ENCODE results near the gene SLC22A1. TPM values are rescaled to one million over a fixed set of nuclear protein-coding genes. Genes with fewer than 3 reads are reported as not detected.

SLC22A1 gene
- total RNA-seq, 1 experiment from 2014 or later = 1.5 TPM

- BruUV-seq (replicated peaks) = no TSS peak
- H3K27me3 ChIP-seq (replicated peaks; ENCODE audit: control insufficient read depth, insufficient read depth, low read length) = no peaks in the 10 kb centered on the region
- intact Hi-C loops (cut with micrococcal nuclease; ENCODE audit: unreplicated experiment) = no loop called here
- peaks cover 11% of the 10 kb centered on the region for H3K9me3 Mint-ChIP-seq (ENCODE audit: unreplicated experiment)
- no peaks in the 10 kb centered on the region for H3K36me3 ChIP-seq (ENCODE audit: control insufficient read depth, insufficient read depth, low read length)
- H3K27me3 Mint-ChIP-seq (ENCODE audit: insufficient read depth, unreplicated experiment) = no peaks in the 10 kb centered on the region
- peaks cover 3% of the 10 kb centered on the region for H3K4me1 ChIP-seq
- H3K4me3 Mint-ChIP-seq (ENCODE audit: unreplicated experiment) = no peak overlapping the region
- no peak overlapping the region for H3K27ac Mint-ChIP-seq (ENCODE audit: unreplicated experiment)
- POLR2A ChIA-PET = no interaction called here
- H3K36me3 Mint-ChIP-seq (ENCODE audit: insufficient read depth, unreplicated experiment) = no peaks in the 10 kb centered on the region
- DNase-seq = no peak
- CTCF ChIA-PET = no interaction called here
- H3K4me3 ChIP-seq (ENCODE audit: low read depth, low read length) = no peak overlapping the region
- TF ChIP-seq CTCF (IDR thresholded peaks at IDR 0.05; ENCODE audit: insufficient read depth in 1 of 2, low read depth in 1 of 2, low read length in 1 of 2, severe bottlenecking in 1 of 2, unreplicated experiment in 1 of 2) = no peak
- peaks cover 8% of the 10 kb centered on the region; the same call in 1 of the 2 replicates for H3K9me3 ChIP-seq
- H3K4me1 Mint-ChIP-seq (ENCODE audit: low read depth, unreplicated experiment) = peaks cover 23% of the 10 kb centered on the region
Measured at GRCh38 chr6:160203522-160203921, 81.9 kb downstream of the SLC22A1 start.

- Mint-ChIP-seq H3K9me3 (ENCODE audit: unreplicated experiment) (peaks cover 12% of the 10 kb centered on the region), H3K4me3 (ENCODE audit: unreplicated experiment) (no peak overlapping the region), H3K27ac (ENCODE audit: unreplicated experiment) (no peak overlapping the region), H3K4me1 (ENCODE audit: low read depth, unreplicated experiment) (peaks cover 19% of the 10 kb centered on the region), H3K27me3 (ENCODE audit: insufficient read depth, unreplicated experiment) (no peaks in the 10 kb centered on the region), H3K36me3 (ENCODE audit: insufficient read depth, unreplicated experiment) (no peaks in the 10 kb centered on the region)
- H3K4me3 ChIP-seq (ENCODE audit: low read depth, low read length) = no peak overlapping the region
- intact Hi-C loops (cut with micrococcal nuclease; ENCODE audit: unreplicated experiment) = no loop called here
- H3K4me1 ChIP-seq = no peaks in the 10 kb centered on the region
- BruUV-seq (replicated peaks) = no TSS peak
- POLR2A ChIA-PET = no interaction called here
- TF ChIP-seq CTCF (IDR thresholded peaks at IDR 0.05; ENCODE audit: insufficient read depth in 1 of 2, low read depth in 1 of 2, low read length in 1 of 2, severe bottlenecking in 1 of 2, unreplicated experiment in 1 of 2) = no peak
- no peaks in the 10 kb centered on the region for H3K27me3 ChIP-seq (replicated peaks; ENCODE audit: control insufficient read depth, insufficient read depth, low read length)
- H3K9me3 ChIP-seq = peaks cover 8% of the 10 kb centered on the region; the same call in 1 of the 2 replicates
- H3K36me3 ChIP-seq (ENCODE audit: control insufficient read depth, insufficient read depth, low read length) = no peaks in the 10 kb centered on the region
- no peak for DNase-seq
- CTCF ChIA-PET = no interaction called here
Measured at GRCh38 chr6:160203953-160204352, 82.3 kb downstream of the SLC22A1 start.

- Mint-ChIP-seq H3K27ac (ENCODE audit: unreplicated experiment) (no peak overlapping the region), H3K27me3 (ENCODE audit: insufficient read depth, unreplicated experiment) (no peaks in the 10 kb centered on the region), H3K36me3 (ENCODE audit: insufficient read depth, unreplicated experiment) (no peaks in the 10 kb centered on the region), H3K4me1 (ENCODE audit: low read depth, unreplicated experiment) (peaks cover 13% of the 10 kb centered on the region), H3K4me3 (ENCODE audit: unreplicated experiment) (no peak overlapping the region), H3K9me3 (ENCODE audit: unreplicated experiment) (peaks cover 12% of the 10 kb centered on the region)
- CTCF ChIA-PET = no interaction called here
- TF ChIP-seq CTCF (IDR thresholded peaks at IDR 0.05; ENCODE audit: insufficient read depth in 1 of 2, low read depth in 1 of 2, low read length in 1 of 2, severe bottlenecking in 1 of 2, unreplicated experiment in 1 of 2) = no peak
- intact Hi-C loops (cut with micrococcal nuclease; ENCODE audit: unreplicated experiment) = no loop called here
- H3K9me3 ChIP-seq = peaks cover 8% of the 10 kb centered on the region; the same call in 1 of the 2 replicates
- no peak overlapping the region for H3K4me3 ChIP-seq (ENCODE audit: low read depth, low read length)
- BruUV-seq (replicated peaks) = no TSS peak
- no peaks in the 10 kb centered on the region for H3K36me3 ChIP-seq (ENCODE audit: control insufficient read depth, insufficient read depth, low read length)
- DNase-seq = no peak
- POLR2A ChIA-PET = no interaction called here
- H3K27me3 ChIP-seq (replicated peaks; ENCODE audit: control insufficient read depth, insufficient read depth, low read length) = no peaks in the 10 kb centered on the region
- H3K4me1 ChIP-seq = no peaks in the 10 kb centered on the region
Measured at GRCh38 chr6:160204710-160205109, 83.1 kb downstream of the SLC22A1 start.
